ENCODE results near the gene ATP5F1E. TPM values are rescaled to one million over a fixed set of nuclear protein-coding genes. Genes with fewer than 3 reads are reported as not detected.

Gene ATP5F1E
- total and polyA plus RNA-seq, 9 of the 15 experiments (the other 6 are each of a cell fraction or from before 2014, with no cell fraction given): 60.3 to 162 (median 113) TPM

DNA sequence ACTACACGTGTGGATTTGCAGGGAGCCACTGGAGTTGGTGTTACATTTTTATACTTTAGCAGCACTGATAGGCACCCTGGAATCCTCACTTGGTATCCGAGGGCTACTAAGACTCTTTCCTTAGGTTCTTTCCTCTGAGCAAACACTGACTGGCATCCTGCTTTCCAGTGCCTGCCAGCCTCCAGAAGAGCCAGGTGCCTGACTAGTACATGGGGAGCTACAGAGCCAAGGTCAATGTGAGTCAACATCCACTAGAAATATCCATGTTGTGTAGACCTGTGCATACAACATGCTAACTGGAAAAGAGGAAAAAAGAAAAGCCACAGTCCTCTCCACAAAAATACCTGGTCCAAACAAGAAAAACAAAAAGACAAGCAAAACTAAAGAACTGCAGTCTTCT lies 7.0 kb downstream of the ATP5F1E start:
- 50% methylated on average over 2 of the region's 2 CpGs for WGBS (ENCODE audit: insufficient coverage, low coverage, missing lambda C conversion rate)
- H3K27me3 ChIP-seq (ENCODE audit: control insufficient read depth in 2 of 2, insufficient read depth in 2 of 2, low read length in 2 of 2): no peaks in the 10 kb centered on the region
- peaks cover 94% of the 10 kb centered on the region for H3K79me2 ChIP-seq (ENCODE audit: control insufficient read depth, insufficient read depth, low read length)
- H3K36me3 ChIP-seq (ENCODE audit: control insufficient read depth, insufficient read depth, low read length): peaks cover 82% of the 10 kb centered on the region
- H3K4me2 ChIP-seq (ENCODE audit: insufficient read depth, low read length): peak overlapping the region; percentile 26
- TF ChIP-seq PHB2 (IDR thresholded peaks at IDR 0.05; ENCODE audit: low read depth): no peak
- TF ChIP-seq WHSC1 (IDR thresholded peaks at IDR 0.05; ENCODE audit: low read length): no peak
- no peak for TF ChIP-seq TSC22D4 (tag; IDR thresholded peaks at IDR 0.05)
- no peak for TF ChIP-seq ZNF197 (CRISPR knock-in tag; IDR thresholded peaks at IDR 0.05; ENCODE audit: low read depth)
- TF ChIP-seq FOXA3 (CRISPR knock-in tag; conservative IDR thresholded peaks at IDR 0.05 in 1 of 2, IDR thresholded peaks at IDR 0.05 in 1 of 2): no peak
- no peak for TF ChIP-seq HDAC3 (IDR thresholded peaks at IDR 0.05; ENCODE audit: borderline replicate concordance, partially characterized antibody)
- FAIRE-seq: no peak
- H4K20me1 ChIP-seq (replicated peaks; ENCODE audit: control insufficient read depth, insufficient read depth, low read length): no peaks in the 10 kb centered on the region; the same call in 1 of the 2 replicates
- DNase-seq (ENCODE audit: extremely low read depth in 1 of 4, low spot score in 3 of 4): no peak
- no peak for ATAC-seq
- H3K9me1 ChIP-seq (ENCODE audit: control insufficient read depth, insufficient read depth, low read length): no peaks in the 10 kb centered on the region
- peak overlapping the region in 1 of 2 experiments; percentile 75; a peak in 1 of 4 replicates for H3K9ac ChIP-seq (ENCODE audit: insufficient read depth in 1 of 2, low read depth in 2 of 2, low read length in 2 of 2)
- in situ Hi-C loops (cut with MboI): no loop called here
- intact Hi-C loops (cut with micrococcal nuclease): no loop called here
- no peak overlapping the region for H2AFZ ChIP-seq (ENCODE audit: low read depth, low read length)
- H3K4me1 ChIP-seq (replicated peaks in 1 of 2; ENCODE audit: control insufficient read depth in 2 of 2, insufficient read depth in 2 of 2, low read length in 2 of 2): peaks cover 25 to 26% of the 10 kb centered on the region in 2 experiments
- CTCF ChIA-PET (ENCODE audit: low intra/inter-chr PET ratio): no interaction called here
- BruUV-seq (replicated peaks): no TSS peak
- H3K9me3 ChIP-seq (replicated peaks; ENCODE audit: control insufficient read depth, insufficient read depth, low read depth, low read length): no peaks in the 10 kb centered on the region
- H3K27ac ChIP-seq (ENCODE audit: extremely low read depth, low read depth, low read length): no peak overlapping the region
- no peak overlapping the region for H3K4me3 ChIP-seq
- POLR2A ChIA-PET: interaction anchor here (0.7 to 1.1 kb wide), 2 partner anchors 17 to 35 kb away, joined by 3 read pairs; no protein-coding TSS in a partner anchor

DNA sequence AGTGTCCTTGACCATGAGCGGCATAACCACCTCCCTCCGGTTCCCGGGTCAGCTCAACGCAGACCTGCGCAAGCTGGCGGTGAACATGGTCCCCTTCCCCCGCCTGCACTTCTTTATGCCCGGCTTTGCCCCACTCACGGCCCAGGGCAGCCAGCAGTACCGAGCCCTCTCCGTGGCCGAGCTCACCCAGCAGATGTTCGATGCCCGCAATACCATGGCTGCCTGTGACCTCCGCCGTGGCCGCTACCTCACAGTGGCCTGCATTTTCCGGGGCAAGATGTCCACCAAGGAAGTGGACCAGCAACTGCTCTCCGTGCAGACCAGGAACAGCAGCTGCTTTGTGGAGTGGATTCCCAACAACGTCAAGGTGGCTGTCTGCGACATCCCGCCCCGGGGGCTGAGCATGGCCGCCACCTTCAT lies 8.0 kb downstream of the ATP5F1E start:
- H3K4me2 ChIP-seq (ENCODE audit: insufficient read depth, low read length): no peak overlapping the region
- no peaks in the 10 kb centered on the region; the same call in 1 of the 2 replicates for H4K20me1 ChIP-seq (replicated peaks; ENCODE audit: control insufficient read depth, insufficient read depth, low read length)
- in situ Hi-C loops (cut with MboI): no loop called here
- no peak for FAIRE-seq
- H3K27me3 ChIP-seq (ENCODE audit: control insufficient read depth in 2 of 2, insufficient read depth in 2 of 2, low read length in 2 of 2): no peaks in the 10 kb centered on the region
- H2AFZ ChIP-seq (ENCODE audit: low read depth, low read length): no peak overlapping the region
- no TSS peak for BruUV-seq (replicated peaks)
- peak overlapping the region in 1 of 2 experiments; percentile 39; a peak in 2 of 4 replicates for H3K9ac ChIP-seq (ENCODE audit: insufficient read depth in 1 of 2, low read depth in 2 of 2, low read length in 2 of 2)
- peaks cover 75% of the 10 kb centered on the region for H3K36me3 ChIP-seq (ENCODE audit: control insufficient read depth, insufficient read depth, low read length)
- intact Hi-C loops (cut with micrococcal nuclease): no loop called here
- WGBS (ENCODE audit: insufficient coverage, low coverage, missing lambda C conversion rate): 91% methylated on average over 21 of the region's 24 CpGs
- H3K4me1 ChIP-seq (replicated peaks in 1 of 2; ENCODE audit: control insufficient read depth in 2 of 2, insufficient read depth in 2 of 2, low read length in 2 of 2): peaks cover 28 to 32% of the 10 kb centered on the region in 2 experiments
- H3K4me3 ChIP-seq: no peak overlapping the region
- CTCF ChIA-PET (ENCODE audit: low intra/inter-chr PET ratio): no interaction called here
- no peaks in the 10 kb centered on the region for H3K9me1 ChIP-seq (ENCODE audit: control insufficient read depth, insufficient read depth, low read length)
- no peak overlapping the region for H3K27ac ChIP-seq (ENCODE audit: extremely low read depth, low read depth, low read length)
- POLR2A ChIA-PET: interaction anchor here (0.9 to 1.5 kb wide), 5 partner anchors 8 to 43 kb away, joined by 3 to 9 read pairs (median 3); partner anchors contain the start of genes ATP5F1E and NELFCD
- no peaks in the 10 kb centered on the region for H3K9me3 ChIP-seq (replicated peaks; ENCODE audit: control insufficient read depth, insufficient read depth, low read depth, low read length)
- H3K79me2 ChIP-seq (ENCODE audit: control insufficient read depth, insufficient read depth, low read length): peaks cover 94% of the 10 kb centered on the region
- ATAC-seq: no peak
- DNase-seq (ENCODE audit: extremely low read depth in 1 of 4, low spot score in 3 of 4): no peak
- TF ChIP-seq ZNF174 (CRISPR knock-in tag; IDR thresholded peaks at IDR 0.05) (no peak), TCFL5 (CRISPR knock-in tag; conservative IDR thresholded peaks at IDR 0.05) (no peak), RBFOX2 (IDR thresholded peaks at IDR 0.05; ENCODE audit: low read depth, low read length) (peak; percentile 59), POLR2A (conservative IDR thresholded peaks at IDR 0.05) (0 out of 2 replicates have a peak, but pooled peaks have one; percentile 35)
- TF ChIP-seq, protein P1, sequence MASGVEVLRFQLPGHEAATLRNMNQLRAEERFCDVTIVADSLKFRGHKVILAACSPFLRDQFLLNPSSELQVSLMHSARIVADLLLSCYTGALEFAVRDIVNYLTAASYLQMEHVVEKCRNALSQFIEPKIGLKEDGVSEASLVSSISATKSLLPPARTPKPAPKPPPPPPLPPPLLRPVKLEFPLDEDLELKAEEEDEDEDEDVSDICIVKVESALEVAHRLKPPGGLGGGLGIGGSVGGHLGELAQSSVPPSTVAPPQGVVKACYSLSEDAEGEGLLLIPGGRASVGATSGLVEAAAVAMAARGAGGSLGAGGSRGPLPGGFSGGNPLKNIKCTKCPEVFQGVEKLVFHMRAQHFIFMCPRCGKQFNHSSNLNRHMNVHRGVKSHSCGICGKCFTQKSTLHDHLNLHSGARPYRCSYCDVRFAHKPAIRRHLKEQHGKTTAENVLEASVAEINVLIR (CRISPR knock-in tag; IDR thresholded peaks at IDR 0.05): no peak
- TF ChIP-seq, protein P2, sequence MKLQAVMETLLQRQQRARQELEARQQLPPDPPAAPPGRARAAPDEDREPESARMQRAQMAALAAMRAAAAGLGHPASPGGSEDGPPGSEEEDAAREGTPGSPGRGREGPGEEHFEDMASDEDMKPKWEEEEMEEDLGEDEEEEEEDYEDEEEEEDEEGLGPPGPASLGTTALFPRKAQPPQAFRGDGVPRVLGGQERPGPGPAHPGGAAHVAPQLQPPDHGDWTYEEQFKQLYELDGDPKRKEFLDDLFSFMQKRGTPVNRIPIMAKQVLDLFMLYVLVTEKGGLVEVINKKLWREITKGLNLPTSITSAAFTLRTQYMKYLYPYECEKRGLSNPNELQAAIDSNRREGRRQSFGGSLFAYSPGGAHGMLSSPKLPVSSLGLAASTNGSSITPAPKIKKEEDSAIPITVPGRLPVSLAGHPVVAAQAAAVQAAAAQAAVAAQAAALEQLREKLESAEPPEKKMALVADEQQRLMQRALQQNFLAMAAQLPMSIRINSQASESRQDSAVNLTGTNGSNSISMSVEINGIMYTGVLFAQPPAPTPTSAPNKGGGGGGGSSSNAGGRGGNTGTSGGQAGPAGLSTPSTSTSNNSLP (IDR thresholded peaks at IDR 0.05; ENCODE audit: borderline replicate concordance, low read depth, low read length): no peak
